Neural crest cell (in vitro differentiated cells): Measurements from ENCODE around the gene TUBB1. TPM values are rescaled to one million over a fixed set of nuclear protein-coding genes. Genes with fewer than 3 reads are reported as not detected.

ENCODE experiments used
- DNase-seq: peaks from one replicate; pipeline ENCODE4 v3.0.0; 2021; ENCODE audit warnings: low read depth, mixed read lengths, low spot score
- H3K27ac Mint-ChIP-seq: one replicate; pipeline ENCODE4 v1.8.0; 2021; ENCODE audit warnings: mild to moderate bottlenecking, mixed read lengths; ENCODE audit not compliant: unreplicated experiment
- H3K27me3 Mint-ChIP-seq: 2 replicates; pipeline ENCODE4 v1.8.0; 2021; ENCODE audit warnings: low read depth, mild to moderate bottlenecking, mixed read lengths
- H3K36me3 Mint-ChIP-seq: 2 replicates; pipeline ENCODE4 v1.8.0; 2021; ENCODE audit warnings: low read depth, mild to moderate bottlenecking, mixed read lengths
- H3K4me1 Mint-ChIP-seq: 2 replicates; pipeline ENCODE4 v1.8.0; 2021; ENCODE audit warnings: mixed read lengths
- H3K4me3 Mint-ChIP-seq: one replicate; pipeline ENCODE4 v1.8.0; 2021; ENCODE audit warnings: mild to moderate bottlenecking, mixed read lengths
- H3K9me3 Mint-ChIP-seq: 2 replicates; pipeline ENCODE4 v1.8.0; 2021; ENCODE audit warnings: mixed read lengths
- CTCF ChIP-seq: fragments of 200-600 bp; sonication (generic); conservative IDR thresholded peaks from 2 replicates; pipeline ENCODE4 v1.5.0; 2021; ENCODE audit warnings: antibody characterized with exemption, mild to moderate bottlenecking
- total RNA-seq: library from RNA; stranded (reverse); gene quantifications from 2 replicates; pipeline ENCODE4 v1.2.1, GENCODE V29; 2021

The TUBB1 gene
- total RNA-seq, 1 donor from 2014 or later: not detected

GRCh38 chr20:58975353-58975752 is 43.9 kb upstream of the TUBB1 start:
- no peaks in the 10 kb centered on the region for H3K27me3 Mint-ChIP-seq
- no peak for DNase-seq
- no peak overlapping the region for H3K4me3 Mint-ChIP-seq
- H3K27ac Mint-ChIP-seq: no peak overlapping the region
- TF ChIP-seq CTCF: no peak
- H3K36me3 Mint-ChIP-seq: no peaks in the 10 kb centered on the region
- H3K9me3 Mint-ChIP-seq: peaks cover 4% of the 10 kb centered on the region
- H3K4me1 Mint-ChIP-seq: peaks cover 4% of the 10 kb centered on the region

- Mint-ChIP-seq H3K36me3 (no peaks in the 10 kb centered on the region), H3K4me1 (peaks cover 4% of the 10 kb centered on the region), H3K27me3 (no peaks in the 10 kb centered on the region), H3K9me3 (peaks cover 4% of the 10 kb centered on the region), H3K27ac (no peak overlapping the region), H3K4me3 (peak overlapping the region; percentile 36)
- no peak for TF ChIP-seq CTCF
- DNase-seq: no peak
These were observed 43.0 kb upstream of the TUBB1 start for GRCh38 chr20:58976061-58976730.

- Mint-ChIP-seq H3K27me3 (no peaks in the 10 kb centered on the region), H3K4me1 (peaks cover 12% of the 10 kb centered on the region), H3K4me3 (peak overlapping the region; percentile 84), H3K9me3 (peaks cover 4% of the 10 kb centered on the region), H3K27ac (peak overlapping the region; percentile 38), H3K36me3 (peaks cover 5% of the 10 kb centered on the region)
- DNase-seq: no peak
- no peak for TF ChIP-seq CTCF
These were observed 40.7 kb upstream of the TUBB1 start for GRCh38 chr20:58978351-58979190.

- TF ChIP-seq CTCF: no peak
- H3K4me3 Mint-ChIP-seq: peak within 1 kb of the TSS; percentile 94
- H3K27ac Mint-ChIP-seq: peak within 1 kb of the TSS; percentile 77
- no peaks in the 10 kb centered on the region for H3K27me3 Mint-ChIP-seq
- peaks cover 5% of the 10 kb centered on the region for H3K36me3 Mint-ChIP-seq
- no peaks in the 10 kb centered on the region for H3K9me3 Mint-ChIP-seq
- H3K4me1 Mint-ChIP-seq: peaks cover 28% of the 10 kb centered on the region
- DNase-seq: peak; percentile 92
These were observed 38.3 kb upstream of the TUBB1 start, which contains the start of gene NELFCD for GRCh38 chr20:58980711-58981627. Gene NELFCD, plus strand, starts transcription at chr20:58981256. Its CDS starts 54 bp downstream, at chr20:58981310.

GRCh38 chr20:58981628-58982364 is 37.4 kb upstream of the TUBB1 start:
- Mint-ChIP-seq H3K4me1 (peaks cover 27% of the 10 kb centered on the region), H3K27me3 (no peaks in the 10 kb centered on the region), H3K4me3 (peak overlapping the region; percentile 94), H3K36me3 (peaks cover 8% of the 10 kb centered on the region), H3K27ac (peak overlapping the region; percentile 77), H3K9me3 (no peaks in the 10 kb centered on the region)
- TF ChIP-seq CTCF: no peak
- DNase-seq: no peak
